AG09319 (cell line): Measurements from ENCODE around the gene KLF6.

Source experiments
- DNase-seq: peaks from one replicate; pipeline ENCODE4 v3.0.0-alpha.2; 2010; ENCODE audit warnings: low read depth; ENCODE audit errors: extremely low read depth
- CTCF ChIP-seq: IDR thresholded peaks from 2 replicates; pipeline ENCODE4 v1.5.1; 2011; ENCODE audit warnings: low read depth, mild to moderate bottlenecking, inconsistent platforms, low read length, moderate library complexity

The KLF6 gene

DNA sequence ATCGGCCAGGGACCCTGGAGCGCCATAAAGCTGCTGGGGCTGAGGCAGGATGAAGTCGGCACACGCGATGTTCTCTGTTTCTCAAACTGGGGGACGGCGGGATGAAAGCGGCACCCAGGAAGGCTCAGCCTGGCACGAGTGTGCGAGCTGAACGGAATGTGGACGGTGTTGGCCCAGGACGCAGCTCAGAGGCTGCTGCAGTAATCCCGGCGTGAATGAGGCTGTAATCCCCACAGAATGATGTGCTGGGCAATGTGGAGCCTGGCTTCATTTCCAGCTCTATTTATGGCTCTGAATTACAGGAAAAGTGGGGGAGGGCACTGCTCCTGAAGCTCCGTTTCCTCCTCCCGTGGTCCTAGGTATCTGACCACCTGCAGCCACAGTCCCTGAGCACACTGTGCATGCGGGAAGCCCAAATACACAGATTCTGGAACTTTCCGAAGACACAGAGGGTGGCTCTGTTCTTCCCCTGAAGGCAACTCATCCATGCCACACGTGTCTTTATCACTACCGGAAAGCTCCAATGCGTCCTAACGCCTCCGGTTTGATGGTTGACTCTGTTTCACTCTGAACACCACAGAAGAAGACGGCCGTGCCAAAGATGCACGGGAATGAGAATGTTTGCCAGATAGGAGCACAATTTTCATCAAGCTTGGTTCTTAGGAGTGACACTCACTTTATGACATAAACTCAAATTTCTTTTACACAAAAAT lies 37.6 kb downstream of the KLF6 start:
- no peak for TF ChIP-seq CTCF
- DNase-seq, result no peak

DNA sequence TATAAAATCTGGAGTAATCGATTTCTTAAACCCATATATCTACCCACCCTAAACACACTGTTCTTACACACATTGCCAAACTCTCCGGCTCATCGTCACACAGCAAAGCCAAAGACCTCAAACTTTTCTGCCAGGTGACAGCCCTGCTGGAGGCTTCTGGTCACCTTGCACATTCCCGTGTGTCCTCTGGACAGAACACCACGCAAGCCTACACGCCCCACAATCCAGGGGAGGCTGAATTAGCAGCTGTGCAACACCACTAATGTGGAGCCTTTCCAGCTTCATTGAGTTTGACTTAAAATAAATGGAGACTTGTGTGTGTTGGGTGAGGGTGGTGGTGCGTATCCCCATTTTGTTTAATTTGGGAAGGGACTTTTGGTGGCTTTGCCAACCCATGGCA lies 38.4 kb downstream of the KLF6 start:
- no peak for TF ChIP-seq CTCF
- no peak for DNase-seq

GRCh38 chr10:3745521-3745920 lies 39.5 kb downstream of the KLF6 start:
- TF ChIP-seq CTCF, result no peak
- DNase-seq, result no peak

DNA sequence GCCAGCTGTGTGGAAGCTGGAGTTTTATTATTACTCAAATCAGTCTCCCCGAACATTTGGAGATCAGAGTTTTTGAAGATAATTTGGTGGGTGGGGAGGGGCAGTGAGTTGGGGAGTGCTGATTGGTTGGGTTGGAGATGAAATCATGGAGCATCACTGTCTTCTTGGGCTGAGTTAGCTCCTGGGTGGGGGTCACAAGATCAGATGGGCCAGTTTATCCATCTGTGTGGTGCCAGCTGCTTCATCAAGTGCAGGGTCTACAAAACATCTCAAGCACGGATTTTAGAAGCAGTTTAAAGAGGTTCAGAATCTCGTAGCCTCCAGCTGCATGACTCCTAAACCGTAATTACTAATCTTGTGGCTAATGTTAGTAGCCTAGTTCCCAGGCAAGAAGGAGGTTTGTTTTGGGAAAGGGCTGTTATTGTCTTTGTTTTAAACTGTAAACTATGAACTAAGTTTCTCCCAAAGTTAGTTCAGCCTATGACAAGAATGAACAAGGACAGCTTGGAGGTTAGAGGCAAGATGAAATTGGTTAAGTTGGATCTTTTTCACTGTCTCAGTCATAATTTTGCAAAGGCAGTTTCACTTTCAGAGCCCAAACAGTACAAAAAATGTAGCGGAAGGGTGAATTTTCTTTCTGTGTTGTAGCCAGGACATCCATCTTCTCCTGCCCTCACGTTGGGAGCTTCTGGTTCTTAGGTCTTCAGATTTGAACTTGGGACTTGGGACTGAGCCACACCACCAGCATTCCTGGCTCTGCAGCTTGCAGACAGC lies 43.1 kb downstream of the KLF6 start:
- no peak for DNase-seq
- TF ChIP-seq CTCF, result no peak

DNA sequence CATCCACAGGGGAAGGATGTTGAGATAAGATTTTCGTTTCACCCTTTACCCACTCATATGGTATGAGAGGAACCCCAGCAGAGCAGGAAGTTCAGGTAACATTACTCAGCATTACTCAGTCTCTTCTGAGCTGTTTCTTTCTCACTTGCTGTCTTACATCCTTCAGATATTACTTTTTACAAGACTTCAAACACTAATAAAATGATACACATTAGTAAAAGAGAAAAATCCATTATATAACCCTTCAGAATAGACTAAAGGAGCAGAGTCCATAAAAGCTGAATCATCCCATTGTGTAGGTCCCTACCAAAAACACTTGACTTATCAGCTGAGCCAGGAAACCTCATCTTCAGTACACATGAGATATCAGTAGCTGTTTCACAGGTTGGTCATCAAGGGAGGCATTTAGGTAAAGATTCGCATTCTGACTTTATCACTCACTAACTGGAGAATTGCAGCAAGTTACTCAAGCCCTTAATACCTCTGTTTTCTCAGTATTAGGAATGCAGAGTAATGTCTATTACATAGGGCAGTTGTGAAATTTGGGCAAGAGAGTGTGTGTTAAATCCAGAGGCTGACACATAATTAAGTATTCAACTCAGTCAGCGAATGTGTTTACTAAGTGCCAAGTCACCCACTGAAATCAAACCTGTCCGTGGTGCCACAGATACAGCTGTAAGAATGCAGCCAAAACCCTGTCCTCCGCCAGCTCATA lies 44.7 kb downstream of the KLF6 start:
- DNase-seq, result no peak
- TF ChIP-seq CTCF, result no peak

DNA sequence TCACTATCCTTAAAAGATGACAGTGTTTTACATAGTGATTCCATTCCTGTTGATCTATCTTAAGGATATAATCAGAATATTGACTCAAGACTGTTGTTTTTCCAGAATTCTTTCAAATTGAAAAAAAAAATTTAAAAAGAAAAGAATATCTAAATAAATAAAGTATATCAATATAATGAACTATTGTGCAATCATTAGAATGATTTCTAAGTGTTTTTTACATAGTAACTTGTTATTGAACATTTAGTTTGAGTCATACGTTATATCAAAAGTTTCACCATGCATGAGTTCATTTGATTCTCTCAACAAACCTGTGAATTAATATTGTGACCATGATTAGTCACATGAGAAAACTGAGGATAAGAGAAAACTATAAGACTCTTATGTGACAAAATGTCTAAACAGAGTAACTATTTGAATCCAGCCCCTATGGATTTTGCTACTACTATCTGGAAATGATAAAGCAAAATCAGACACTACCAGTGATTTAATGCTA lies 46.1 kb downstream of the KLF6 start:
- no peak for TF ChIP-seq CTCF
- no peak for DNase-seq

DNA sequence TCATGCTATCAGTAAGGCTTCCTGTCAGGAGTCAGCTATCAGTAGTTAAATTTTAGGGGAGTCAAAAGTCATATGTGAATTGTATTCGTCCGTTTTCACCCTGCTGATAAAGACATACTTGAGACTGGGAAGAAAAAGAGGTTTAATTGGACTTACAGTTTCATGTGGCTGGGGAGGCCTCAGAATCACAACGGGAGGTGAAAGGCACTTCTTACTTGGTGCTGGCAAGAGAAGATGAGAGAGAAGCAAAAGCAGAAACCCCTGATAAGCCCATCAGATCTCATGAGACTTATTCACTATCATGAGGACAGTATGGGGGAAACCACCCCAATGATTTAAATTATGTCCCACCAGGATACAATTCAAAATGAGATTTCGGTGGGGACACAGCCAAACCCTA lies 47.1 kb downstream of the KLF6 start:
- DNase-seq, result no peak
- no peak for TF ChIP-seq CTCF
